ENCODE measurements around the gene IL1RAPL2. TPM values are rescaled to one million over a fixed set of nuclear protein-coding genes. Genes with fewer than 3 reads are reported as not detected.
A peak's percentile ranks its signal among the peaks of the same experiment; 100 is the strongest.

Gene IL1RAPL2
- total and polyA plus RNA-seq, 2 donors (not counting 3 experiments of a cell fraction or from before 2014, with no cell fraction given) = not detected

DNA sequence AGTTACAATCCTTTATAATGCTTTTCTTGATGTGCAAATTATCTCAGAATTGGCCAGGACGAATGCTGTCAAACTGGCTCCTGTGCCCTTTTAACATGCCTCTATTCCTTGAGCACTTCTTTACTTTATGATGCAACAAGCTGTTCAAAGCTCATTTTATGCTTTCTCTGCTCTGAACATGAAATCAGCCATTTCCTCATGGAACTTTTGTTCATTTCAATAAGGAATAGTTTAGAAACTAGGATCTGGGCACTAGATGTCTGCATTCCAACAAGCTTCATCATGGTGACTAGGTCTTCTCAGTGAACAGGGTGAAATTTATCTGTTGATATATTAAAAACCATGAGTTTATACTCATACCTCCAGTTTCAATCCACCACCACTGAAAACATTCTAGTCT, 741.8 kb downstream of the IL1RAPL2 start:
- no TSS peak for BruUV-seq (replicated peaks)
- intact Hi-C loops (cut with micrococcal nuclease) = no loop called here
- Histone ChIP-seq H3K4me1 (ENCODE audit: control insufficient read depth, extremely low read depth, insufficient read depth, low read length) (peaks cover 3% of the 10 kb centered on the region), H3K36me3 (ENCODE audit: control insufficient read depth in 2 of 2, extremely low read depth in 1 of 2, insufficient read depth in 2 of 2, low read length in 2 of 2) (no peaks in the 10 kb centered on the region), H3K9me3 (replicated peaks; ENCODE audit: control insufficient read depth, insufficient read depth, low read length) (no peaks in the 10 kb centered on the region), H3K4me2 (ENCODE audit: insufficient read depth, low read length) (no peak overlapping the region), H3K9me1 (replicated peaks; ENCODE audit: control insufficient read depth, extremely low read depth, insufficient read depth, low read length) (no peaks in the 10 kb centered on the region), H3K9ac (replicated peaks; ENCODE audit: extremely low read depth, insufficient read depth, low read length) (no peak overlapping the region), H2AFZ (ENCODE audit: low read depth, low read length) (no peak overlapping the region), H3K79me2 (ENCODE audit: control insufficient read depth, insufficient read depth, low read length) (no peaks in the 10 kb centered on the region), H3K27ac (ENCODE audit: insufficient read depth, low read depth, low read length) (no peak overlapping the region), H4K20me1 (replicated peaks; ENCODE audit: control insufficient read depth, extremely low read depth, insufficient read depth, low read length) (no peaks in the 10 kb centered on the region), H3K27me3 (ENCODE audit: control insufficient read depth in 2 of 2, insufficient read depth in 2 of 2, low read length in 2 of 2) (no peaks in the 10 kb centered on the region), H3K4me3 (replicated peaks in 1 of 3; ENCODE audit: insufficient read depth in 1 of 3, low read depth in 1 of 3, low read length in 3 of 3) (no peak overlapping the region)
- ChIA-PET POLR2A (no interaction called here), CTCF (no interaction called here)
- no peak for FAIRE-seq
- dilution Hi-C loops (cut with MboI; ENCODE audit: extremely low pct_ligation_motif_present, low sequenced_read_pairs) = no loop called here
- DNase-seq (ENCODE audit: low read depth, low spot score) = no peak
- TF ChIP-seq MYC (IDR thresholded peaks at IDR 0.05; ENCODE audit: low read depth, low read length) (no peak), MAX (IDR thresholded peaks at IDR 0.05; ENCODE audit: insufficient read depth, insufficient read length) (no peak), EZH2 (IDR thresholded peaks at IDR 0.05; ENCODE audit: borderline replicate concordance, low read depth, low read length, severe bottlenecking) (no peak)

GRCh38 chrX:105313596-105313995, 747.6 kb downstream of the IL1RAPL2 start:
- H2AFZ ChIP-seq (ENCODE audit: low read depth, low read length) = no peak overlapping the region
- CTCF ChIA-PET = interaction anchor here (1.6 kb wide), 1 partner anchor 123 kb away, joined by 5 read pairs; no protein-coding TSS in a partner anchor
- no peaks in the 10 kb centered on the region for H3K9me1 ChIP-seq (replicated peaks; ENCODE audit: control insufficient read depth, extremely low read depth, insufficient read depth, low read length)
- H3K9me3 ChIP-seq (replicated peaks; ENCODE audit: control insufficient read depth, insufficient read depth, low read length) = no peaks in the 10 kb centered on the region
- H3K4me3 ChIP-seq (replicated peaks in 1 of 3; ENCODE audit: insufficient read depth in 1 of 3, low read depth in 1 of 3, low read length in 3 of 3) = peak overlapping the region in 2 of 3 experiments; percentile 18 to 76
- DNase-seq (ENCODE audit: low read depth, low spot score) (peak; percentile 4), FAIRE-seq (no peak)
- H3K36me3 ChIP-seq (ENCODE audit: control insufficient read depth in 2 of 2, extremely low read depth in 1 of 2, insufficient read depth in 2 of 2, low read length in 2 of 2) = no peaks in the 10 kb centered on the region
- peaks cover 19% of the 10 kb centered on the region for H3K4me1 ChIP-seq (ENCODE audit: control insufficient read depth, extremely low read depth, insufficient read depth, low read length)
- H3K4me2 ChIP-seq (ENCODE audit: insufficient read depth, low read length) = peak overlapping the region; percentile 84
- no peaks in the 10 kb centered on the region for H4K20me1 ChIP-seq (replicated peaks; ENCODE audit: control insufficient read depth, extremely low read depth, insufficient read depth, low read length)
- H3K79me2 ChIP-seq (ENCODE audit: control insufficient read depth, insufficient read depth, low read length) = no peaks in the 10 kb centered on the region
- peak overlapping the region; percentile 92 for H3K27ac ChIP-seq (ENCODE audit: insufficient read depth, low read depth, low read length)
- H3K27me3 ChIP-seq (ENCODE audit: control insufficient read depth in 2 of 2, insufficient read depth in 2 of 2, low read length in 2 of 2) = no peaks in the 10 kb centered on the region
- BruUV-seq (replicated peaks) = no TSS peak
- dilution Hi-C loops (cut with MboI; ENCODE audit: extremely low pct_ligation_motif_present, low sequenced_read_pairs) = no loop called here
- POLR2A ChIA-PET = no interaction called here
- peak overlapping the region; percentile 84 for H3K9ac ChIP-seq (replicated peaks; ENCODE audit: extremely low read depth, insufficient read depth, low read length)
- TF ChIP-seq MYC (IDR thresholded peaks at IDR 0.05; ENCODE audit: low read depth, low read length) (no peak), FOS (IDR thresholded peaks at IDR 0.05; ENCODE audit: borderline replicate concordance, insufficient read depth, low read length) (no peak), GATA2 (IDR thresholded peaks at IDR 0.05; ENCODE audit: insufficient read depth, insufficient read length, low read depth, low read length) (no peak), MAX (IDR thresholded peaks at IDR 0.05; ENCODE audit: insufficient read depth, insufficient read length) (no peak), CTCF (IDR thresholded peaks at IDR 0.05; ENCODE audit: extremely low read depth in 1 of 2, insufficient read depth in 1 of 2, low read depth in 1 of 2, low read length in 2 of 2) (no peak), POLR2A (IDR thresholded peaks at IDR 0.05; ENCODE audit: low read depth, low read length) (no peak), EZH2 (IDR thresholded peaks at IDR 0.05; ENCODE audit: borderline replicate concordance, low read depth, low read length, severe bottlenecking) (no peak), JUN (IDR thresholded peaks at IDR 0.05; ENCODE audit: borderline replicate concordance, insufficient read depth, insufficient read length, low read depth) (no peak), POLR2AphosphoS5 (IDR thresholded peaks at IDR 0.05; ENCODE audit: insufficient read depth, low read depth, low read length) (no peak)
- intact Hi-C loops (cut with micrococcal nuclease) = no loop called here
